Measurements from ENCODE around the gene DAAM1.
A peak's percentile ranks its signal among the peaks of the same experiment; 100 is the strongest.

DAAM1 gene

GRCh38 chr14:59256331-59256730 lies 67.9 kb downstream of the DAAM1 start:
- TF ChIP-seq CTCF (IDR thresholded peaks at IDR 0.05; ENCODE audit: low read depth, low read length, missing control alignments) = no peak
- DNase-seq (ENCODE audit: low read depth) = no peak
- H3K4me3 ChIP-seq (ENCODE audit: low read depth, low read length) = no peak overlapping the region

- DNase-seq (ENCODE audit: low read depth) = no peak
- H3K4me3 ChIP-seq (ENCODE audit: low read depth, low read length) = no peak overlapping the region
- TF ChIP-seq CTCF (IDR thresholded peaks at IDR 0.05; ENCODE audit: low read depth, low read length, missing control alignments) = no peak
Measured at GRCh38 chr14:59261334-59261733, 72.9 kb downstream of the DAAM1 start.

- no peak overlapping the region for H3K4me3 ChIP-seq (ENCODE audit: low read depth, low read length)
- TF ChIP-seq CTCF (IDR thresholded peaks at IDR 0.05; ENCODE audit: low read depth, low read length, missing control alignments) = peak; percentile 33
- DNase-seq (ENCODE audit: low read depth) = no peak
Measured at GRCh38 chr14:59262717-59263454, 74.4 kb downstream of the DAAM1 start.

- no peak for DNase-seq (ENCODE audit: low read depth)
- TF ChIP-seq CTCF (IDR thresholded peaks at IDR 0.05; ENCODE audit: low read depth, low read length, missing control alignments) = no peak
- H3K4me3 ChIP-seq (ENCODE audit: low read depth, low read length) = no peak overlapping the region
Measured at GRCh38 chr14:59265808-59266207, 77.3 kb downstream of the DAAM1 start.

- DNase-seq (ENCODE audit: low read depth) = no peak
- no peak overlapping the region for H3K4me3 ChIP-seq (ENCODE audit: low read depth, low read length)
Measured at GRCh38 chr14:59267046-59267445, 78.6 kb downstream of the DAAM1 start.

GRCh38 chr14:59268011-59268410 lies 79.5 kb downstream of the DAAM1 start:
- no peak overlapping the region for H3K4me3 ChIP-seq (ENCODE audit: low read depth, low read length)
- no peak for TF ChIP-seq CTCF (IDR thresholded peaks at IDR 0.05; ENCODE audit: low read depth, low read length, missing control alignments)
- no peak for DNase-seq (ENCODE audit: low read depth)

More at GRCh38 chr14:59267046-59267445, 78.6 kb downstream of the DAAM1 start:
- no peak for TF ChIP-seq CTCF (IDR thresholded peaks at IDR 0.05; ENCODE audit: low read depth, low read length, missing control alignments)

GRCh38 chr14:59268858-59269257 lies 80.4 kb downstream of the DAAM1 start:
- TF ChIP-seq CTCF (IDR thresholded peaks at IDR 0.05; ENCODE audit: low read depth, low read length, missing control alignments) = no peak
- DNase-seq (ENCODE audit: low read depth) = no peak
- H3K4me3 ChIP-seq (ENCODE audit: low read depth, low read length) = no peak overlapping the region
